ENCODE data around the gene ANKRD16. TPM values are rescaled to one million over a fixed set of nuclear protein-coding genes. Genes with fewer than 3 reads are reported as not detected.

The ANKRD16 gene
- total and polyA plus RNA-seq, 2 of the 13 experiments (the other 11 are each of a cell fraction or from before 2014, with no cell fraction given), result 8.0 to 11.4 TPM

DNA sequence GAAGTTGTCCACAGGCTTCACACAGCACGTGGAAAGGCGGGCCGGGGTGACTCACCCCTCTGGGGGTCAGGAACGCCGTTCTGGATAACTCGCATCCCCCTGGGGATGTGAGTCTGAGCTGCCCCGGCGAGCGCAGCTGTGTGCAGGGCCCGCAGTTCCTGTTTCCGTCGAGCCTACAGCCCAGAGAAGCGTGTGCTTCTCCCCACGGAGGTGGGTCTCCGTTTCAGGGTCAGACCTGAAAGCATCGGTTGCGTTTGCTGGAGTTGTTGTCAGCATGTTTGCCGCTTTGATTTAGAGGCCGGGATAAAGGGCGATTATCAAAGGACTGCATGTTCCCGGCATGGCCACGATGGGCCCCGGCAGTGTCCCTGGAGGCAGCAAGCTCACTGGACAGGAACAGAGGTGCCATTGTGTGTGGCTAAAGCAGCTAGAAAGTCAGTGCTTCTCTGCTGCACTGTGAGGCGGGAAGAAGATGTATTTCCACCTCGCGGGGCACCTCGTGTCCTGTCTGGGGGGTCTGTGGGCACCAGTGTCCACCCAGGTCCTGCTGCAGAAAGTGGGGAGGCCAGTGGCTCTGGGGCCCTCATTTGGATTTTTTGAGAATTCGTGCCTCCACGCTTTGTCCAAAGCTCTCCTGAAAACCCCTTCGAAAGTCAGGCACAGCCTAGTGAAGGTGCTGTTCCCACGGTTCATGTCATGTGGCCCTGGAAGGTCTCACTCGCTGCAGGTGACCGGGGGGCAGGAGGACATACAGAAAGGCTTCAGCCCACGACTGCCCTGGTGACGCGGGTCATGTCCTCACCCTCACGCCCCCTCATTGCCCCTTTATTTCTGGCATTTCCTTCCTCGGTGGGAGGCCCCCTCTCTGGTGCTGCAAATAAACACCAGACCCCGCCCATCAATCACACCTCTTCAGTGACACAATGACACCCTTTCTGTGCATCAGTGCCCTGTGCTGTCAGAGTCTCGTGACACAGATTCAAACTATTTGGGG lies 49.1 kb downstream of the ANKRD16 start (continued):
- TF ChIP-seq ZNF276 (CRISPR knock-in tag; IDR thresholded peaks at IDR 0.05; ENCODE audit: low read depth) (0 out of 2 replicates have a peak, but pooled peaks have one; percentile 46), CENPT (CRISPR knock-in tag; IDR thresholded peaks at IDR 0.05; ENCODE audit: low read depth) (0 out of 2 replicates have a peak, but pooled peaks have one; percentile 61), MXD4 (CRISPR knock-in tag; IDR thresholded peaks at IDR 0.05) (peak; percentile 69; the same call in 1 of the 2 replicates), LCORL (IDR thresholded peaks at IDR 0.05) (no peak), LCORL (CRISPR knock-in tag; IDR thresholded peaks at IDR 0.05) (peak; percentile 29; the same call in 1 of the 2 replicates), MXD3 (CRISPR knock-in tag; IDR thresholded peaks at IDR 0.05) (peak; percentile 59; the same call in 1 of the 2 replicates), ZNF644 (CRISPR knock-in tag; IDR thresholded peaks at IDR 0.05; ENCODE audit: low read depth) (0 out of 2 replicates have a peak, but pooled peaks have one; percentile 14), GATAD2A (CRISPR knock-in tag; IDR thresholded peaks at IDR 0.05) (no peak; the same call in 1 of the 2 replicates), WIZ (CRISPR knock-in tag; IDR thresholded peaks at IDR 0.05) (no peak), KLF13 (CRISPR knock-in tag; IDR thresholded peaks at IDR 0.05) (0 out of 2 replicates have a peak, but pooled peaks have one; percentile 47), FOXP4 (CRISPR knock-in tag; IDR thresholded peaks at IDR 0.05) (peak; percentile 35; the same call in 1 of the 2 replicates), TOPORS (CRISPR knock-in tag; IDR thresholded peaks at IDR 0.05) (no peak), TCF7 (IDR thresholded peaks at IDR 0.05; ENCODE audit: low read depth) (peak; percentile 62), ZNF639 (CRISPR knock-in tag; conservative IDR thresholded peaks at IDR 0.05) (0 out of 2 replicates have a peak, but pooled peaks have one; percentile 35), ZNF468 (CRISPR knock-in tag; IDR thresholded peaks at IDR 0.05) (peak; percentile 35; the same call in 1 of the 2 replicates)
- TF ChIP-seq, protein P1, sequence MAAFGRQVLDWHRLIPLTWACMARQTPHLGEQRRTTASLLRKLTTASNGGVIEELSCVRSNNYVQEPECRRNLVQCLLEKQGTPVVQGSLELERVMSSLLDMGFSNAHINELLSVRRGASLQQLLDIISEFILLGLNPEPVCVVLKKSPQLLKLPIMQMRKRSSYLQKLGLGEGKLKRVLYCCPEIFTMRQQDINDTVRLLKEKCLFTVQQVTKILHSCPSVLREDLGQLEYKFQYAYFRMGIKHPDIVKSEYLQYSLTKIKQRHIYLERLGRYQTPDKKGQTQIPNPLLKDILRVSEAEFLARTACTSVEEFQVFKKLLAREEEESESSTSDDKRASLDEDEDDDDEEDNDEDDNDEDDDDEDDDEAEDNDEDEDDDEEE (CRISPR knock-in tag; IDR thresholded peaks at IDR 0.05), result peak; percentile 74; the same call in 1 of the 2 replicates
- TF ChIP-seq, protein P2, sequence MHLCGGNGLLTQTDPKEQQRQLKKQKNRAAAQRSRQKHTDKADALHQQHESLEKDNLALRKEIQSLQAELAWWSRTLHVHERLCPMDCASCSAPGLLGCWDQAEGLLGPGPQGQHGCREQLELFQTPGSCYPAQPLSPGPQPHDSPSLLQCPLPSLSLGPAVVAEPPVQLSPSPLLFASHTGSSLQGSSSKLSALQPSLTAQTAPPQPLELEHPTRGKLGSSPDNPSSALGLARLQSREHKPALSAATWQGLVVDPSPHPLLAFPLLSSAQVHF (CRISPR knock-in tag; IDR thresholded peaks at IDR 0.05), result 0 out of 2 replicates have a peak, but pooled peaks have one; percentile 64
- TF ChIP-seq, protein P3, sequence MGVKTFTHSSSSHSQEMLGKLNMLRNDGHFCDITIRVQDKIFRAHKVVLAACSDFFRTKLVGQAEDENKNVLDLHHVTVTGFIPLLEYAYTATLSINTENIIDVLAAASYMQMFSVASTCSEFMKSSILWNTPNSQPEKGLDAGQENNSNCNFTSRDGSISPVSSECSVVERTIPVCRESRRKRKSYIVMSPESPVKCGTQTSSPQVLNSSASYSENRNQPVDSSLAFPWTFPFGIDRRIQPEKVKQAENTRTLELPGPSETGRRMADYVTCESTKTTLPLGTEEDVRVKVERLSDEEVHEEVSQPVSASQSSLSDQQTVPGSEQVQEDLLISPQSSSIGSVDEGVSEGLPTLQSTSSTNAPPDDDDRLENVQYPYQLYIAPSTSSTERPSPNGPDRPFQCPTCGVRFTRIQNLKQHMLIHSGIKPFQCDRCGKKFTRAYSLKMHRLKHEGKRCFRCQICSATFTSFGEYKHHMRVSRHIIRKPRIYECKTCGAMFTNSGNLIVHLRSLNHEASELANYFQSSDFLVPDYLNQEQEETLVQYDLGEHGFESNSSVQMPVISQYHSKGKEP (CRISPR knock-in tag; IDR thresholded peaks at IDR 0.05), result no peak
